HCT116 (cell line): ENCODE data around the gene CPNE4. TPM values are rescaled to one million over a fixed set of nuclear protein-coding genes. Genes with fewer than 3 reads are reported as not detected.

Experiments used
- ATAC-seq: fragments of 200-7000 bp; cut with Tn5 transposase; 2 replicates; pipeline ENCODE4 v1.9.1; 2020; ENCODE audit warnings: mild to moderate bottlenecking, moderate library complexity
- BruUV-seq: library from RNA; stranded (reverse); fragments of 400-500 nt; replicated peaks from 2 replicates; lab custom pipeline; 2021; lab: Mats Ljungman, UMichigan
- CTCF ChIA-PET: fragments of 300-600 bp; sonication (Branson Sonifier 250); formaldehyde crosslinking; loops from one replicate; lab custom pipeline; 2021; ENCODE audit warnings: antibody characterized with exemption; lab: Charles Lee
- POLR2A ChIA-PET: fragments of 300-600, 350-600 bp; sonication (Branson Sonifier 250); formaldehyde crosslinking; loops from one replicate; lab custom pipeline; 2021; ENCODE audit warnings: antibody characterized with exemption; lab: Charles Lee
- RAD21 ChIA-PET, 2 experiments: fragments of 300-600 bp; sonication (Branson Sonifier 250); formaldehyde crosslinking; loops; one replicate each; lab custom pipeline; 2023; ENCODE audit warnings: low total read pairs in 2 of 2; ENCODE audit not compliant: uncharacterized antibody in 2 of 2, unreplicated experiment in 2 of 2, low non-redundant PET in 1 of 2; lab: Charles Lee
- DNase-seq: peaks from one replicate; pipeline ENCODE4 v3.0.0-alpha.2; 2010; ENCODE audit warnings: low read depth, low spot score
- H2AFZ ChIP-seq: fragments of 200-600 bp; shearing (Covaris generic), sonication (generic); 2 replicates; pipeline ENCODE4 v1.6.1; 2017; ENCODE audit warnings: low read depth, mixed run types, mixed read lengths, antibody characterized with exemption, low read length; ENCODE audit not compliant: poor library complexity, severe bottlenecking
- H3K27ac ChIP-seq: 2 replicates; pipeline ENCODE4 v1.5.1; 2012; ENCODE audit warnings: low read depth, low read length
- H3K27me3 ChIP-seq: fragments of 200-600 bp; sonication (generic); 2 replicates; pipeline ENCODE4 v1.6.1; 2016; ENCODE audit warnings: mixed run types, low read length, mixed read lengths; ENCODE audit not compliant: insufficient read depth
- H3K36me3 ChIP-seq, 2 experiments: fragments of 200-500 bp in 1 of 2; fragments of 200-600 bp in 1 of 2; sonication (Bioruptor generic) in 1 of 2; sonication (generic) in 1 of 2; 2 replicates each; pipeline versions ENCODE4 v1.5.1 to v1.6.1; 2014 to 2016; ENCODE audit warnings: low read length in 2 of 2, inconsistent platforms in 1 of 2, mixed read lengths in 1 of 2, mixed run types in 1 of 2; ENCODE audit not compliant: insufficient read depth in 2 of 2, control insufficient read depth in 1 of 2
- H3K4me1 ChIP-seq, 2 experiments: fragments of 200-600 bp in 1 of 2; sonication (generic) in 1 of 2; 2 replicates each; pipeline versions ENCODE4 v1.5.1 to v1.6.1; 2012 to 2017; ENCODE audit warnings: low read length in 2 of 2, inconsistent platforms in 1 of 2, mild to moderate bottlenecking in 1 of 2, mixed read lengths in 1 of 2, mixed run types in 1 of 2, moderate library complexity in 1 of 2; ENCODE audit not compliant: insufficient read depth in 2 of 2, control insufficient read depth in 1 of 2
- H3K4me2 ChIP-seq: fragments of 200-600 bp; sonication (generic); 2 replicates; pipeline ENCODE4 v1.6.1; 2017; ENCODE audit warnings: mixed run types, low read length, mixed read lengths
- H3K4me3 ChIP-seq, 2 experiments: fragments of 200-600 bp in 1 of 2; sonication (generic) in 1 of 2; replicated peaks in 1 of 2; 2 replicates each; pipeline ENCODE4 v1.5.1; 2011 to 2016; ENCODE audit warnings: low read length in 2 of 2, control low read depth in 1 of 2, low read depth in 1 of 2, mild to moderate bottlenecking in 1 of 2, mixed read lengths in 1 of 2, mixed run types in 1 of 2
- H3K79me2 ChIP-seq: fragments of 200-600 bp; sonication (generic); 2 replicates; pipeline ENCODE4 v1.6.1; 2017; ENCODE audit warnings: mild to moderate bottlenecking, mixed run types, low read length, moderate library complexity, mixed read lengths; ENCODE audit not compliant: insufficient read depth
- H3K9ac ChIP-seq: fragments of 200-600 bp; sonication (generic); 2 replicates; pipeline ENCODE4 v1.6.1; 2016; ENCODE audit warnings: low read length, mixed read lengths
- H3K9me2 ChIP-seq: fragments of 200-600 bp; sonication (generic), shearing (Covaris generic); 2 replicates; pipeline ENCODE4 v1.6.1; 2017; ENCODE audit warnings: mixed run types, mild to moderate bottlenecking, moderate library complexity; ENCODE audit not compliant: insufficient read depth
- H3K9me3 ChIP-seq, 2 experiments: fragments of 200-500 bp in 1 of 2; fragments of 200-600 bp in 1 of 2; sonication (Bioruptor generic) in 1 of 2; sonication (generic) in 1 of 2; 2 replicates each; pipeline ENCODE4 v1.6.1; 2014 to 2017; ENCODE audit warnings: low read length in 2 of 2, mixed read lengths in 2 of 2, inconsistent platforms in 1 of 2, low read depth in 1 of 2, mild to moderate bottlenecking in 1 of 2, mixed run types in 1 of 2, moderate library complexity in 1 of 2; ENCODE audit not compliant: control insufficient read depth in 1 of 2, insufficient read depth in 1 of 2
- H4K20me1 ChIP-seq: fragments of 200-600 bp; sonication (generic), shearing (Covaris generic); 2 replicates; pipeline ENCODE4 v1.6.1; 2017; ENCODE audit warnings: mixed run types, mild to moderate bottlenecking, moderate library complexity; ENCODE audit not compliant: insufficient read depth
- POLR2AphosphoS5 ChIP-seq: IDR thresholded peaks from 2 replicates; pipeline ENCODE4 v1.6.1; 2011; ENCODE audit warnings: mild to moderate bottlenecking, low read depth, low read length, moderate library complexity
- RAD21 ChIP-seq: IDR thresholded peaks from 2 replicates; pipeline ENCODE4 v1.6.1; 2012; ENCODE audit warnings: low read depth, mild to moderate bottlenecking
- SIN3A ChIP-seq: IDR thresholded peaks from 2 replicates; pipeline ENCODE4 v1.6.1; 2012; ENCODE audit warnings: low read depth
- TCF7L2 ChIP-seq: IDR thresholded peaks from 2 replicates; pipeline ENCODE4 v1.7.0; 2011; ENCODE audit warnings: borderline replicate concordance, inconsistent platforms; ENCODE audit not compliant: insufficient read depth, insufficient read length; ENCODE audit errors: extremely low read depth
- ZFX ChIP-seq: fragments of 450-650 bp; IDR thresholded peaks from 2 replicates; pipeline ENCODE4 v1.6.1; 2017
- intact Hi-C: fragments of 100-400 bp; cut with micrococcal nuclease; formaldehyde crosslinking; loops from 2 replicates; pipeline ENCODE4 v1.10.0; 2022
- total RNA-seq: library from RNA; stranded (reverse); gene quantifications from one replicate; pipeline ENCODE4 v1.2.1, GENCODE V29; 2021; ENCODE audit not compliant: unreplicated experiment
- TF ChIP-seq, protein P1 (sequence below): IDR thresholded peaks from 2 replicates; pipeline ENCODE4 v1.6.1; 2012
- TF ChIP-seq, protein P2 (sequence below), 3 experiments: fragments of 200-600 bp in 1 of 3; sonication (generic) in 1 of 3; IDR thresholded peaks in 2 of 3; conservative IDR thresholded peaks in 1 of 3; 2 replicates each; pipeline ENCODE4 v1.5.1; 2012 to 2017; ENCODE audit warnings: low read depth in 2 of 3, low read length in 2 of 3, antibody characterized with exemption in 1 of 3, borderline replicate concordance in 1 of 3, control low read depth in 1 of 3, mild to moderate bottlenecking in 1 of 3, mixed read lengths in 1 of 3, mixed run types in 1 of 3, moderate library complexity in 1 of 3; ENCODE audit not compliant: insufficient read depth in 1 of 3
- TF ChIP-seq, protein P3 (sequence below): IDR thresholded peaks from 2 replicates; pipeline ENCODE4 v1.6.1; 2012

CPNE4 gene
- total RNA-seq, 1 experiment from 2014 or later: not detected

DNA sequence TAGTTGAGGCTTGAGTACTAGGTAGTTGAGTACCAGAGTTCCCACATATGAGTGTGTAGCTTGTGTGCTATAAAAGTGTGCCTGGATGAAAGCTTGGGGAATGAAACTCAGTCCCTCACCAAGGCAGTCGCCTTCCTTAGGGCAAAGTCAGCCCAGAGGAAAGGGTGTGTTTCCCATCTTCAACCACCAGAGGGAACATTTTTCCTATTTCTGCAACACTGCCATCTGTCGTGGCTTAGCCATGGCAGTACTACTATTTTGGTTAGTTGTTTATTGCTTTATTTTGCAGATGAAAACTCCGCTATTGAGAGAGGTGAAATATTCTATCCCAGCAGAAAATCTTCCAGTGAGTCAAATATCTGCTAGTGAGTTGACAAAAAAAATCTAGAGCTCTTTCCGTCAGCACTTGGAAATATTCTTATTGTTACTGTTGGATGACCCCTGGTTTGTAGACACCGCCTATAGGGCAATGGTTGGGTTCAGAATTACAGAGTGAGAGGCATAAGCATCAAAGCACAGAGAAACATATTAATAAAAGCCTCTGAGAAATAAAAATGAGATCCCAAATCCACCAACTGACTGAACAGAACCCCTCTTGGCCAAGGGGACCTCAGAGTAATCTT lies 239.9 kb downstream of the CPNE4 start:
- H2AFZ ChIP-seq: no peak overlapping the region
- no peaks in the 10 kb centered on the region for H3K79me2 ChIP-seq
- CTCF ChIA-PET: interaction anchor here (0.9 to 1.5 kb wide), 3 partner anchors 18 to 240 kb away, joined by 3 to 4 read pairs (median 3); partner anchors contain the start of gene CPNE4
- ATAC-seq: peak; percentile 93
- H4K20me1 ChIP-seq: no peaks in the 10 kb centered on the region
- no TSS peak for BruUV-seq
- H3K36me3 ChIP-seq: no peaks in the 10 kb centered on the region
- peak; percentile 39 for DNase-seq
- H3K27me3 ChIP-seq: peaks cover 12% of the 10 kb centered on the region; the same call in 1 of the 2 replicates
- H3K4me2 ChIP-seq: no peak overlapping the region
- TF ChIP-seq TCF7L2 (no peak), POLR2AphosphoS5 (no peak), SIN3A (no peak), RAD21 (peak; percentile 69), ZFX (no peak)
- TF ChIP-seq, protein P1, sequence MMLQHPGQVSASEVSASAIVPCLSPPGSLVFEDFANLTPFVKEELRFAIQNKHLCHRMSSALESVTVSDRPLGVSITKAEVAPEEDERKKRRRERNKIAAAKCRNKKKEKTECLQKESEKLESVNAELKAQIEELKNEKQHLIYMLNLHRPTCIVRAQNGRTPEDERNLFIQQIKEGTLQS: no peak
- TF ChIP-seq, protein P2, sequence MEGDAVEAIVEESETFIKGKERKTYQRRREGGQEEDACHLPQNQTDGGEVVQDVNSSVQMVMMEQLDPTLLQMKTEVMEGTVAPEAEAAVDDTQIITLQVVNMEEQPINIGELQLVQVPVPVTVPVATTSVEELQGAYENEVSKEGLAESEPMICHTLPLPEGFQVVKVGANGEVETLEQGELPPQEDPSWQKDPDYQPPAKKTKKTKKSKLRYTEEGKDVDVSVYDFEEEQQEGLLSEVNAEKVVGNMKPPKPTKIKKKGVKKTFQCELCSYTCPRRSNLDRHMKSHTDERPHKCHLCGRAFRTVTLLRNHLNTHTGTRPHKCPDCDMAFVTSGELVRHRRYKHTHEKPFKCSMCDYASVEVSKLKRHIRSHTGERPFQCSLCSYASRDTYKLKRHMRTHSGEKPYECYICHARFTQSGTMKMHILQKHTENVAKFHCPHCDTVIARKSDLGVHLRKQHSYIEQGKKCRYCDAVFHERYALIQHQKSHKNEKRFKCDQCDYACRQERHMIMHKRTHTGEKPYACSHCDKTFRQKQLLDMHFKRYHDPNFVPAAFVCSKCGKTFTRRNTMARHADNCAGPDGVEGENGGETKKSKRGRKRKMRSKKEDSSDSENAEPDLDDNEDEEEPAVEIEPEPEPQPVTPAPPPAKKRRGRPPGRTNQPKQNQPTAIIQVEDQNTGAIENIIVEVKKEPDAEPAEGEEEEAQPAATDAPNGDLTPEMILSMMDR (IDR thresholded peaks at IDR 0.05 in 2 of 3, conservative IDR thresholded peaks at IDR 0.05 in 1 of 3; ENCODE audit: borderline replicate concordance in 1 of 3, insufficient read depth in 1 of 3, low read depth in 2 of 3, low read length in 2 of 3): peak; percentile 78 to 97 (median 83)
- TF ChIP-seq, protein P3, sequence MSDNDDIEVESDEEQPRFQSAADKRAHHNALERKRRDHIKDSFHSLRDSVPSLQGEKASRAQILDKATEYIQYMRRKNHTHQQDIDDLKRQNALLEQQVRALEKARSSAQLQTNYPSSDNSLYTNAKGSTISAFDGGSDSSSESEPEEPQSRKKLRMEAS: no peak
- H3K9ac ChIP-seq: no peak overlapping the region
- POLR2A ChIA-PET: no interaction called here
- no peak overlapping the region for H3K27ac ChIP-seq
- RAD21 ChIA-PET: no interaction called here
- intact Hi-C loops: loop anchor here (1.0 to 10.0 kb wide), 4 partner anchors 234 to 760 kb away; no protein-coding TSS in a partner anchor
- H3K9me3 ChIP-seq: no peaks in the 10 kb centered on the region
- H3K9me2 ChIP-seq: no peaks in the 10 kb centered on the region
- H3K4me1 ChIP-seq: no peaks in the 10 kb centered on the region
- no peak overlapping the region for H3K4me3 ChIP-seq
